ENCODE measurements around the gene CHST5.

- TF ChIP-seq SIN3A (conservative IDR thresholded peaks at IDR 0.05 in 1 of 2, IDR thresholded peaks at IDR 0.05 in 1 of 2; ENCODE audit: low read depth in 1 of 2, low read length in 2 of 2): no peak
- TF ChIP-seq CTCF (IDR thresholded peaks at IDR 0.05; ENCODE audit: control extremely low read depth in 1 of 3, insufficient read depth in 1 of 3, low read depth in 1 of 3, low read length in 3 of 3): no peak
- TF ChIP-seq CEBPB (IDR thresholded peaks at IDR 0.05; ENCODE audit: low read depth, low read length): no peak
- TF ChIP-seq EZH2 (IDR thresholded peaks at IDR 0.05; ENCODE audit: low read depth, low read length, severe bottlenecking): no peak
- TF ChIP-seq JUN (IDR thresholded peaks at IDR 0.05; ENCODE audit: low read depth, low read length): no peak
- no peak for TF ChIP-seq YY1 (IDR thresholded peaks at IDR 0.05; ENCODE audit: low read depth, low read length)
- no peak for TF ChIP-seq SP2 (IDR thresholded peaks at IDR 0.05; ENCODE audit: low read length)
- no peak for TF ChIP-seq ZNF274 (IDR thresholded peaks at IDR 0.05; ENCODE audit: borderline replicate concordance, extremely low read depth, low read length)
- no peak for TF ChIP-seq POLR2A (IDR thresholded peaks at IDR 0.05; ENCODE audit: control extremely low read depth in 1 of 2, low read depth in 2 of 2, low read length in 2 of 2)
These were observed 49.1 kb downstream of the CHST5 start for GRCh38 chr16:75486676-75487313.

Data from H1 (cell line).